Measurements from ENCODE around the gene CACNA2D3.

The CACNA2D3 gene

GRCh38 chr3:54685213-54685612 is 562.9 kb downstream of the CACNA2D3 start:
- Histone ChIP-seq H3K4me2 (ENCODE audit: low read depth, low read length) (no peak overlapping the region), H3K9ac (ENCODE audit: low read length) (no peak overlapping the region), H2AFZ (ENCODE audit: low read length) (no peak overlapping the region), H3K79me2 (ENCODE audit: low read length) (no peaks in the 10 kb centered on the region), H3K9me3 (replicated peaks; ENCODE audit: insufficient read depth, low read length) (no peaks in the 10 kb centered on the region), H3F3A (ENCODE audit: insufficient read depth, low read length) (no peaks in the 10 kb centered on the region), H3K36me3 (replicated peaks; ENCODE audit: insufficient read depth, low read length) (no peaks in the 10 kb centered on the region), H3K27me3 (replicated peaks; ENCODE audit: insufficient read depth, low read length) (no peaks in the 10 kb centered on the region), H3K4me1 (ENCODE audit: low read length) (no peaks in the 10 kb centered on the region), H3K9me2 (replicated peaks; ENCODE audit: insufficient read depth, low read length) (no peaks in the 10 kb centered on the region), H3K27ac (ENCODE audit: low read length) (no peak overlapping the region), H4K20me1 (ENCODE audit: insufficient read depth, low read length) (no peaks in the 10 kb centered on the region), H3K4me3 (ENCODE audit: low read length) (no peak overlapping the region)
- no peak for DNase-seq
- no peak for TF ChIP-seq CTCF (IDR thresholded peaks at IDR 0.05; ENCODE audit: low read length)
- TF ChIP-seq EZH2phosphoT487 (IDR thresholded peaks at IDR 0.05; ENCODE audit: low read length), result no peak
- TF ChIP-seq EZH2 (optimal IDR thresholded peaks at IDR 0.05; ENCODE audit: low read depth, low read length), result no peak

GRCh38 chr3:54691289-54691771 is 569.0 kb downstream of the CACNA2D3 start:
- Histone ChIP-seq H3K4me2 (ENCODE audit: low read depth, low read length) (no peak overlapping the region), H3K79me2 (ENCODE audit: low read length) (no peaks in the 10 kb centered on the region), H3F3A (ENCODE audit: insufficient read depth, low read length) (no peaks in the 10 kb centered on the region), H3K4me1 (ENCODE audit: low read length) (no peaks in the 10 kb centered on the region), H3K4me3 (ENCODE audit: low read length) (no peak overlapping the region), H3K27ac (ENCODE audit: low read length) (no peak overlapping the region), H3K9me2 (replicated peaks; ENCODE audit: insufficient read depth, low read length) (no peaks in the 10 kb centered on the region), H3K9me3 (replicated peaks; ENCODE audit: insufficient read depth, low read length) (no peaks in the 10 kb centered on the region), H2AFZ (ENCODE audit: low read length) (no peak overlapping the region), H3K27me3 (replicated peaks; ENCODE audit: insufficient read depth, low read length) (no peaks in the 10 kb centered on the region), H3K36me3 (replicated peaks; ENCODE audit: insufficient read depth, low read length) (no peaks in the 10 kb centered on the region), H4K20me1 (ENCODE audit: insufficient read depth, low read length) (no peaks in the 10 kb centered on the region), H3K9ac (ENCODE audit: low read length) (no peak overlapping the region)
- DNase-seq, result no peak
- no peak for TF ChIP-seq EZH2 (optimal IDR thresholded peaks at IDR 0.05; ENCODE audit: low read depth, low read length)
- TF ChIP-seq CTCF (IDR thresholded peaks at IDR 0.05; ENCODE audit: low read length), result no peak
- TF ChIP-seq EZH2phosphoT487 (IDR thresholded peaks at IDR 0.05; ENCODE audit: low read length), result no peak

GRCh38 chr3:54696313-54696712 is 574.0 kb downstream of the CACNA2D3 start:
- no peak for TF ChIP-seq EZH2 (optimal IDR thresholded peaks at IDR 0.05; ENCODE audit: low read depth, low read length)
- no peak for TF ChIP-seq EZH2phosphoT487 (IDR thresholded peaks at IDR 0.05; ENCODE audit: low read length)
- no peak for TF ChIP-seq CTCF (IDR thresholded peaks at IDR 0.05; ENCODE audit: low read length)

More at GRCh38 chr3:54696313-54696712, 574.0 kb downstream of the CACNA2D3 start:
- Histone ChIP-seq H3K4me3 (ENCODE audit: low read length) (no peak overlapping the region), H3K9ac (ENCODE audit: low read length) (no peak overlapping the region), H3K4me1 (ENCODE audit: low read length) (no peaks in the 10 kb centered on the region), H3K4me2 (ENCODE audit: low read depth, low read length) (no peak overlapping the region), H3K9me3 (replicated peaks; ENCODE audit: insufficient read depth, low read length) (no peaks in the 10 kb centered on the region), H4K20me1 (ENCODE audit: insufficient read depth, low read length) (no peaks in the 10 kb centered on the region), H2AFZ (ENCODE audit: low read length) (no peak overlapping the region), H3K9me2 (replicated peaks; ENCODE audit: insufficient read depth, low read length) (no peaks in the 10 kb centered on the region), H3K27me3 (replicated peaks; ENCODE audit: insufficient read depth, low read length) (no peaks in the 10 kb centered on the region), H3K27ac (ENCODE audit: low read length) (no peak overlapping the region), H3F3A (ENCODE audit: insufficient read depth, low read length) (no peaks in the 10 kb centered on the region), H3K79me2 (ENCODE audit: low read length) (no peaks in the 10 kb centered on the region), H3K36me3 (replicated peaks; ENCODE audit: insufficient read depth, low read length) (no peaks in the 10 kb centered on the region)
- no peak for DNase-seq
